ENCODE measurements around the gene RIIAD1. TPM values are rescaled to one million over a fixed set of nuclear protein-coding genes. Genes with fewer than 3 reads are reported as not detected.
A peak's percentile ranks its signal among the peaks of the same experiment; 100 is the strongest.

The RIIAD1 gene
- total and polyA plus RNA-seq, 2 donors from 2014 or later = 4.0 TPM; not detected in 1

GRCh38 chr1:151737026-151737425 lies 15.7 kb downstream of the RIIAD1 start:
- no peak for TF ChIP-seq CTCF (IDR thresholded peaks at IDR 0.05; ENCODE audit: borderline replicate concordance, extremely low read depth, insufficient read depth)
- no peaks in the 10 kb centered on the region for H3K36me3 ChIP-seq (ENCODE audit: control insufficient read depth in 2 of 3, insufficient read depth in 3 of 3, low read length in 3 of 3)
- no peak overlapping the region for H3K4me3 ChIP-seq (ENCODE audit: low read length in 3 of 3)
- no peak overlapping the region for H3K27ac ChIP-seq (ENCODE audit: low read depth in 2 of 2, low read length in 2 of 2)
- no peak for DNase-seq
- peaks cover 0 to 7% (median 0%) of the 10 kb centered on the region in 3 donors for H3K9me3 ChIP-seq (ENCODE audit: control insufficient read depth in 2 of 3, insufficient read depth in 1 of 3, low read length in 3 of 3)
- intact Hi-C loops (cut with DNase I) = loop anchor here (10.0 kb wide), 2 partner anchors 132 to 202 kb away; no protein-coding TSS in a partner anchor
- no peak for FAIRE-seq
- no peaks in the 10 kb centered on the region for H3K27me3 ChIP-seq (ENCODE audit: control insufficient read depth, insufficient read depth, low read length)
- peaks cover 0 to 6% (median 0%) of the 10 kb centered on the region in 3 donors for H3K4me1 ChIP-seq (ENCODE audit: control insufficient read depth in 2 of 3, insufficient read depth in 2 of 3, low read depth in 1 of 3, low read length in 3 of 3)
- H3K9ac ChIP-seq (ENCODE audit: low read length in 3 of 3) = no peak overlapping the region

GRCh38 chr1:151737479-151737878 lies 16.2 kb downstream of the RIIAD1 start:
- H3K4me3 ChIP-seq (ENCODE audit: low read length in 3 of 3) = no peak overlapping the region

GRCh38 chr1:151739590-151740355 lies 18.5 kb downstream of the RIIAD1 start:
- DNase-seq (peak in 2 of 5 donors; percentile 46 to 50), FAIRE-seq (no peak)
- H3K27ac ChIP-seq (ENCODE audit: low read depth in 2 of 2, low read length in 2 of 2) = peak overlapping the region in 1 of 2 donors; percentile 63
- H3K4me1 ChIP-seq (ENCODE audit: control insufficient read depth in 2 of 3, insufficient read depth in 2 of 3, low read depth in 1 of 3, low read length in 3 of 3) = peaks cover 0 to 6% (median 0%) of the 10 kb centered on the region in 3 donors
- TF ChIP-seq CTCF (IDR thresholded peaks at IDR 0.05; ENCODE audit: borderline replicate concordance, extremely low read depth, insufficient read depth) = no peak
- no peaks in the 10 kb centered on the region for H3K36me3 ChIP-seq (ENCODE audit: control insufficient read depth in 2 of 3, insufficient read depth in 3 of 3, low read length in 3 of 3)
- H3K9ac ChIP-seq (ENCODE audit: low read length in 3 of 3) = no peak overlapping the region
- intact Hi-C loops (cut with DNase I) = loop anchor here (10.0 kb wide), 2 partner anchors 135 to 205 kb away; no protein-coding TSS in a partner anchor
- H3K27me3 ChIP-seq (ENCODE audit: control insufficient read depth, insufficient read depth, low read length) = no peaks in the 10 kb centered on the region
- H3K9me3 ChIP-seq (ENCODE audit: control insufficient read depth in 2 of 3, insufficient read depth in 1 of 3, low read length in 3 of 3) = peaks cover 0 to 7% (median 0%) of the 10 kb centered on the region in 3 donors
- no peak overlapping the region for H3K4me3 ChIP-seq (ENCODE audit: low read length in 3 of 3)

More at GRCh38 chr1:151737479-151737878, 16.2 kb downstream of the RIIAD1 start:
- TF ChIP-seq CTCF (IDR thresholded peaks at IDR 0.05; ENCODE audit: borderline replicate concordance, extremely low read depth, insufficient read depth) = no peak
- Histone ChIP-seq H3K9me3 (ENCODE audit: control insufficient read depth in 2 of 3, insufficient read depth in 1 of 3, low read length in 3 of 3) (peaks cover 0 to 7% (median 0%) of the 10 kb centered on the region in 3 donors), H3K27me3 (ENCODE audit: control insufficient read depth, insufficient read depth, low read length) (no peaks in the 10 kb centered on the region), H3K9ac (ENCODE audit: low read length in 3 of 3) (no peak overlapping the region), H3K4me1 (ENCODE audit: control insufficient read depth in 2 of 3, insufficient read depth in 2 of 3, low read depth in 1 of 3, low read length in 3 of 3) (peaks cover 0 to 6% (median 0%) of the 10 kb centered on the region in 3 donors), H3K27ac (ENCODE audit: low read depth in 2 of 2, low read length in 2 of 2) (no peak overlapping the region), H3K36me3 (ENCODE audit: control insufficient read depth in 2 of 3, insufficient read depth in 3 of 3, low read length in 3 of 3) (no peaks in the 10 kb centered on the region)
- intact Hi-C loops (cut with DNase I) = loop anchor here (10.0 kb wide), 2 partner anchors 133 to 203 kb away; no protein-coding TSS in a partner anchor
- DNase-seq (no peak), FAIRE-seq (no peak)

All from kidney (tissue), 14 donors.